Measurements from ENCODE around the gene SUCLG2.

The SUCLG2 gene

GRCh38 chr3:67431887-67432286 is 222.5 kb downstream of the SUCLG2 start:
- H3K27ac Mint-ChIP-seq, result no peak overlapping the region
- no peaks in the 10 kb centered on the region for H3K4me1 Mint-ChIP-seq (ENCODE audit: low read depth)
- no peaks in the 10 kb centered on the region for H3K27me3 Mint-ChIP-seq (ENCODE audit: low read depth)
- peaks cover 19% of the 10 kb centered on the region for H3K9me3 Mint-ChIP-seq
- H3K4me3 Mint-ChIP-seq, result no peak overlapping the region
- H3K36me3 Mint-ChIP-seq (ENCODE audit: low read depth), result peaks cover 17% of the 10 kb centered on the region

- Mint-ChIP-seq H3K27ac (no peak overlapping the region), H3K9me3 (peaks cover 34% of the 10 kb centered on the region), H3K27me3 (ENCODE audit: low read depth) (no peaks in the 10 kb centered on the region), H3K36me3 (ENCODE audit: low read depth) (peaks cover 34% of the 10 kb centered on the region), H3K4me1 (ENCODE audit: low read depth) (no peaks in the 10 kb centered on the region), H3K4me3 (no peak overlapping the region)
These were observed 230.7 kb downstream of the SUCLG2 start for GRCh38 chr3:67423722-67424121.

GRCh38 chr3:67421912-67422311 is 232.5 kb downstream of the SUCLG2 start:
- H3K4me1 Mint-ChIP-seq (ENCODE audit: low read depth), result no peaks in the 10 kb centered on the region
- H3K9me3 Mint-ChIP-seq, result peaks cover 35% of the 10 kb centered on the region
- no peaks in the 10 kb centered on the region for H3K27me3 Mint-ChIP-seq (ENCODE audit: low read depth)
- H3K27ac Mint-ChIP-seq, result no peak overlapping the region
- peaks cover 41% of the 10 kb centered on the region for H3K36me3 Mint-ChIP-seq (ENCODE audit: low read depth)
- no peak overlapping the region for H3K4me3 Mint-ChIP-seq

- Mint-ChIP-seq H3K4me1 (ENCODE audit: low read depth) (no peaks in the 10 kb centered on the region), H3K27ac (no peak overlapping the region), H3K4me3 (no peak overlapping the region), H3K36me3 (ENCODE audit: low read depth) (peaks cover 45% of the 10 kb centered on the region), H3K27me3 (ENCODE audit: low read depth) (no peaks in the 10 kb centered on the region), H3K9me3 (peaks cover 35% of the 10 kb centered on the region)
These were observed 234.6 kb downstream of the SUCLG2 start for GRCh38 chr3:67419779-67420178.

- H3K4me1 Mint-ChIP-seq (ENCODE audit: low read depth), result no peaks in the 10 kb centered on the region
- no peak overlapping the region for H3K4me3 Mint-ChIP-seq
- peaks cover 35% of the 10 kb centered on the region for H3K9me3 Mint-ChIP-seq
- no peak overlapping the region for H3K27ac Mint-ChIP-seq
- no peaks in the 10 kb centered on the region for H3K27me3 Mint-ChIP-seq (ENCODE audit: low read depth)
- peaks cover 44% of the 10 kb centered on the region for H3K36me3 Mint-ChIP-seq (ENCODE audit: low read depth)
These were observed 235.2 kb downstream of the SUCLG2 start for GRCh38 chr3:67419218-67419529.

GRCh38 chr3:67418426-67419217 is 235.8 kb downstream of the SUCLG2 start:
- H3K4me3 Mint-ChIP-seq, result no peak overlapping the region
- H3K27me3 Mint-ChIP-seq (ENCODE audit: low read depth), result no peaks in the 10 kb centered on the region
- peaks cover 35% of the 10 kb centered on the region for H3K9me3 Mint-ChIP-seq
- H3K27ac Mint-ChIP-seq, result no peak overlapping the region
- no peaks in the 10 kb centered on the region for H3K4me1 Mint-ChIP-seq (ENCODE audit: low read depth)
- H3K36me3 Mint-ChIP-seq (ENCODE audit: low read depth), result peaks cover 48% of the 10 kb centered on the region

- Mint-ChIP-seq H3K36me3 (ENCODE audit: low read depth) (peaks cover 41% of the 10 kb centered on the region), H3K4me1 (ENCODE audit: low read depth) (no peaks in the 10 kb centered on the region), H3K27me3 (ENCODE audit: low read depth) (no peaks in the 10 kb centered on the region), H3K9me3 (peaks cover 28% of the 10 kb centered on the region), H3K4me3 (no peak overlapping the region), H3K27ac (no peak overlapping the region)
These were observed 237.7 kb downstream of the SUCLG2 start for GRCh38 chr3:67416703-67417102.

- Mint-ChIP-seq H3K36me3 (ENCODE audit: low read depth) (peaks cover 30% of the 10 kb centered on the region), H3K27ac (no peak overlapping the region), H3K4me1 (ENCODE audit: low read depth) (no peaks in the 10 kb centered on the region), H3K9me3 (peaks cover 19% of the 10 kb centered on the region), H3K27me3 (ENCODE audit: low read depth) (no peaks in the 10 kb centered on the region), H3K4me3 (no peak overlapping the region)
These were observed 238.9 kb downstream of the SUCLG2 start for GRCh38 chr3:67415511-67415910.

GRCh38 chr3:67414740-67415139 is 239.7 kb downstream of the SUCLG2 start:
- peaks cover 12% of the 10 kb centered on the region for H3K9me3 Mint-ChIP-seq

GRCh38 chr3:67405193-67405592 is 249.2 kb downstream of the SUCLG2 start:
- Mint-ChIP-seq H3K4me1 (ENCODE audit: low read depth) (no peaks in the 10 kb centered on the region), H3K27me3 (ENCODE audit: low read depth) (no peaks in the 10 kb centered on the region), H3K9me3 (no peaks in the 10 kb centered on the region), H3K36me3 (ENCODE audit: low read depth) (peaks cover 21% of the 10 kb centered on the region), H3K27ac (no peak overlapping the region), H3K4me3 (no peak overlapping the region)

More at GRCh38 chr3:67414740-67415139, 239.7 kb downstream of the SUCLG2 start:
- H3K27ac Mint-ChIP-seq, result no peak overlapping the region
- H3K4me1 Mint-ChIP-seq (ENCODE audit: low read depth), result no peaks in the 10 kb centered on the region
- peaks cover 25% of the 10 kb centered on the region for H3K36me3 Mint-ChIP-seq (ENCODE audit: low read depth)
- H3K4me3 Mint-ChIP-seq, result no peak overlapping the region
- H3K27me3 Mint-ChIP-seq (ENCODE audit: low read depth), result no peaks in the 10 kb centered on the region

GRCh38 chr3:67402873-67403272 is 251.5 kb downstream of the SUCLG2 start:
- no peak overlapping the region for H3K4me3 Mint-ChIP-seq
- peaks cover 30% of the 10 kb centered on the region for H3K36me3 Mint-ChIP-seq (ENCODE audit: low read depth)
- H3K27me3 Mint-ChIP-seq (ENCODE audit: low read depth), result no peaks in the 10 kb centered on the region
- no peak overlapping the region for H3K27ac Mint-ChIP-seq
- H3K9me3 Mint-ChIP-seq, result peaks cover 3% of the 10 kb centered on the region
- H3K4me1 Mint-ChIP-seq (ENCODE audit: low read depth), result no peaks in the 10 kb centered on the region

GRCh38 chr3:67401921-67402320 is 252.5 kb downstream of the SUCLG2 start:
- peaks cover 28% of the 10 kb centered on the region for H3K36me3 Mint-ChIP-seq (ENCODE audit: low read depth)

GRCh38 chr3:67400476-67400875 is 253.9 kb downstream of the SUCLG2 start:
- H3K4me3 Mint-ChIP-seq, result no peak overlapping the region
- no peaks in the 10 kb centered on the region for H3K4me1 Mint-ChIP-seq (ENCODE audit: low read depth)
- peaks cover 25% of the 10 kb centered on the region for H3K36me3 Mint-ChIP-seq (ENCODE audit: low read depth)
- H3K27me3 Mint-ChIP-seq (ENCODE audit: low read depth), result no peaks in the 10 kb centered on the region
- H3K27ac Mint-ChIP-seq, result no peak overlapping the region
- H3K9me3 Mint-ChIP-seq, result peaks cover 3% of the 10 kb centered on the region

More at GRCh38 chr3:67401921-67402320, 252.5 kb downstream of the SUCLG2 start:
- H3K4me1 Mint-ChIP-seq (ENCODE audit: low read depth), result no peaks in the 10 kb centered on the region
- peaks cover 3% of the 10 kb centered on the region for H3K9me3 Mint-ChIP-seq
- no peaks in the 10 kb centered on the region for H3K27me3 Mint-ChIP-seq (ENCODE audit: low read depth)
- H3K4me3 Mint-ChIP-seq, result no peak overlapping the region
- H3K27ac Mint-ChIP-seq, result no peak overlapping the region

- no peak overlapping the region for H3K27ac Mint-ChIP-seq
- peaks cover 7% of the 10 kb centered on the region for H3K9me3 Mint-ChIP-seq
- H3K4me3 Mint-ChIP-seq, result no peak overlapping the region
- H3K4me1 Mint-ChIP-seq (ENCODE audit: low read depth), result peaks cover 11% of the 10 kb centered on the region
- H3K36me3 Mint-ChIP-seq (ENCODE audit: low read depth), result peaks cover 31% of the 10 kb centered on the region
- H3K27me3 Mint-ChIP-seq (ENCODE audit: low read depth), result no peaks in the 10 kb centered on the region
These were observed 265.2 kb downstream of the SUCLG2 start for GRCh38 chr3:67389176-67389575.

- Mint-ChIP-seq H3K4me3 (no peak overlapping the region), H3K27ac (no peak overlapping the region), H3K36me3 (ENCODE audit: low read depth) (peaks cover 31% of the 10 kb centered on the region)
These were observed 265.7 kb downstream of the SUCLG2 start for GRCh38 chr3:67388738-67389137.

More at GRCh38 chr3:67388738-67389137, 265.7 kb downstream of the SUCLG2 start:
- H3K9me3 Mint-ChIP-seq, result peaks cover 7% of the 10 kb centered on the region
- peaks cover 11% of the 10 kb centered on the region for H3K4me1 Mint-ChIP-seq (ENCODE audit: low read depth)
- no peaks in the 10 kb centered on the region for H3K27me3 Mint-ChIP-seq (ENCODE audit: low read depth)
